Right ventricle myocardium superior (tissue), 1 donor: ENCODE results near the gene ZNG1C. TPM values are rescaled to one million over a fixed set of nuclear protein-coding genes. Genes with fewer than 3 reads are reported as not detected.
"Not testable (repeated sequence)": the region's sequence is repeated elsewhere in the genome, so short reads cannot be mapped to it uniquely, and the experiment has no call there.

Experiments used
- ATAC-seq: fragments of 200-7000 bp; cut with Tn5 transposase; one replicate; pipeline ENCODE4 v1.9.1; 2020; ENCODE audit warnings: mild to moderate bottlenecking; ENCODE audit not compliant: poor library complexity
- DNase-seq: peaks from one replicate; pipeline ENCODE4 v3.0.0-alpha.2; 2020
- intact Hi-C: fragments of 100-400 bp; cut with DNase I; formaldehyde crosslinking; loops from one replicate; pipeline ENCODE4 v1.11.2; 2022
- total RNA-seq: library from RNA; stranded (reverse); fragmentation: NEBNext Ultra II Directional; extraction: Animal tissue kit (Norgen Biotek cat#: 25700); gene quantifications from one replicate; pipeline ENCODE4 v1.2.1, GENCODE V29; 2021
- donor health status: DM: no; HTN: yes; CAD: no; lungs with severe emphysema.

The ZNG1C gene
- total RNA-seq, 1 donor from 2014 or later: 15.4 TPM

DNA sequence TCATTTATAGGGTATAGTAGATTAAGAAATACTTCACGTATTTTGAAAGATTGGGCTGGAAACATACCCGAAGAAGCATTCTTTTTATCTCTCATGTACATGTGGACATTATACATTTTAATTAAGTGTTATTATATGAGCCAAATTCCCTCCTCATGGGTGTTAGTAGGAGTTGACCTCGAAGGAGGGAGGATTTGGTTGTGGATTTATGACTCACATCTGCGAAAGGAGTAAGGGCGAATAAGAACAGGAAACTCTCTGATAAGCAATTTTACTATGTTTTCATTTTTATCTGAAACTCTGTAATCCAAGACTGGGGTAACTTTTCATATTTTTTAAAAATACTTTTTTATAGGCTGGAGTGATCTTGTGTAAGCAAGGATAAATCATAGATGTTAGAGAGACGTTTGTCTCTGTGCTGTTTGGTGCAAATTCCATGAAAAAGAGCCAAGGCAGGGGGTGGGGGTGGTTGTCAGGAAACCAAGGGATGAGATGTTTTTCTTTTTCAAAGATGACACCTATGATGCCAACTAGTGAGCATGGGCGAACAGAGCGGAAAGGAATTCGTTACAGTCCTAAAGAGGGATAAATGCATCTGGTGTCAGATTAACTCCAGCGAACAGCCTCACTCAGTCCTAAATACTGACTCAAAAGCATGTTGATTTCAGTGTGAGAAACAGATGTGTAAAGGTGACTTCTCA, 95.0 kb downstream of the ZNG1C start:
- intact Hi-C loops, ATAC-seq, DNase-seq: not testable (repeated sequence)

DNA sequence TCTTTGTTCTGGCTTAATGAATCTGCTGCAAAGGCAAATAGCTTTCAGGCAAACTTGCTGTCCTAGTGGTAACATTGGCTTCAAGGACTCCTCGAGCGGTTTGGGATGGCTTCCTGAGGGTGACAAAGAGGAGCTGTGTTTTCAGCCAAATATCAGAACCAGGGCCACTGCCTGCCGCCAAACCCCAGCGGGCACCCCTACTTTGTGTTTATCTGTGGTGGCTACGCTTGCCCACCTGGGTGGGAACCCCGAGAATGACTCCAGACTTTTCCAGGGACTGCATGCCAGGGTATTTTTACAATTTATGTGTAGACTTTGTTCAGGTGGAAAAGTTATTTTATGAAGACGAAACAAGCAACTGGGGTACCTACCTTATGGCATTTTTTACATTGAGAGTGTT, 96.2 kb downstream of the ZNG1C start:
- ATAC-seq, intact Hi-C loops, DNase-seq: not testable (repeated sequence)

DNA sequence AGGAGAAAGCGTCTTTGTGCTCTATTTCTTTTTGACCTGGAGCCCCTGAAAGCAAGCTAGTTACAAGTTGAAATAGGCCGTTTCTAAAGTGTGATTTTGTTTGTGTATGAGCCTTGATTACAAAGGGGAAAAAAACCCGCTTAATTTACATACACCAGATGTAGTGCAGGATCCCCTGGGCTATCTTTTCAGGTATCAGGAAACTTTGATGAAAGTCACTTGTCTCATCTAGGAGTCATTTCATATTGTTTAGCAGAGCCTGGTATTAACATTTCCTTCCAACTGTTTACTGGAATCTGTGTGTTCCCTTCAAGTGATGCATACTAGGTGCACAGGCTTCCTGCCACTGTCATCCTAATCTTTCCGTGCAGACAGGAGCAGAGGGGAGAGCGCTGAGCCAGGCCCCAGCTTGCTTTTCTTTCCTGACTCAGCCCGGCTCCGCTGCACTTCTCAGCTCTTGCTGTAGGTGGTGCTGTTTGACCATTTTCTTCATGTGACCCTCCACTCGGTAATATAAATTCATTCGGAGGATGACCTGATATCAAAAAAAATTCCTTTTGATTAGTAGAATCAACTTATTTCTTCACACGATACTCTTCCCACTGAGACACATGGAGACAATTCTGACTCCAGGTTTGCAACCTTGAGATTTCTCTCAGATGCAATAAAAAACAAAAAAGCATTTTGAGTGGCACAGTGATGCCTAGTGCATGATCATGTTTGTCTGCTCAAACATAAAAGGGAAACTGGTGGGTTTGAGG, 100.7 kb downstream of the ZNG1C start:
- intact Hi-C loops, DNase-seq: not testable (repeated sequence)
- peak; percentile 93 for ATAC-seq

DNA sequence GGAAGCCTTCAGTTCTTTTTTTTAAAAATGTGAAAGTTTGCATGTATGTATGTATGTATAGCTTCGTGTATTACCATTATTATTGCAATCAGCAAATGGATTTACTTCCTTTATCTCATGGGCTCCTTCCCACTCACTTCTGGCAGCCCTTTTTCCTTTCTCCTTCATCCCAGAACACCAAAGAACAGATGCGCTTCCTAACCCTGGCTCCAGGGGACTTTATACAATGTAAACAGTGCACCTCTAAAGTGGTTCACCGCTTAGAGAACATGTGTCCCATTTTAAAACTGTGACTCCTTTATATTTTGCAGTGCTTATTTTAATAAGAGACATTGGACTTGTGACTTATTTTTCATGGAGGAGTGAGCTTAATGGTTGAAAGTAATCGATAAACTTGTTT, 101.5 kb downstream of the ZNG1C start:
- intact Hi-C loops, ATAC-seq, DNase-seq: not testable (repeated sequence)

DNA sequence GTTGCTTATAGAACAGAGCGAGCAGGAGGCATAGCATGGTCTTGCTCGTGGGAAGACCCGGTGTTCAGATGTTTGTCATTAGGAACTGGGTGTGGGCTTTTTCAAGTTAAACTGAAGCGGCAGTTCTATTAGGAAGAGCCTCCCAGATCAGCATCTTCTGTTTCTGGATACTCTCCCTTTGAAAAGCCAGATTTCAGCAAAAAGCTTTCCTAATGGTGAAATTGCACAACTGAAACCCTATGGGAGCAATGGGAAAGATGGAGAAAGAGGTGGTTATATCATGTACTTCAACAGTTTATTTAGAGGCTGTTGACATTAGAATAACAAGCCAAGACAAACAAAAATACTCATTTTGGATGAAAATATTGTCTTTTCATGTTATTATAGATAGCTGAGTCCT, 102.2 kb downstream of the ZNG1C start:
- DNase-seq, intact Hi-C loops: not testable (repeated sequence)
- peak; percentile 52 for ATAC-seq

Other genes with a start within 250 kb of the ZNG1C start
- not detected for gene FOXD4L3, start 60.9 kb downstream of the ZNG1C start, total RNA-seq
- 157 TPM for gene PGM5, start 114.6 kb downstream of the ZNG1C start, total RNA-seq